Measurements from ENCODE around the gene MET. TPM values are rescaled to one million over a fixed set of nuclear protein-coding genes. Genes with fewer than 3 reads are reported as not detected.

Gene MET
- polyA plus RNA-seq, 1 donor = 10.6 TPM

- no CpG with 5 or more reads among the region's 1 CpG for WGBS (ENCODE audit: insufficient coverage, low lambda C conversion rate)
Measured at GRCh38 chr7:116842371-116842770, 170.4 kb downstream of the MET start.

DNA sequence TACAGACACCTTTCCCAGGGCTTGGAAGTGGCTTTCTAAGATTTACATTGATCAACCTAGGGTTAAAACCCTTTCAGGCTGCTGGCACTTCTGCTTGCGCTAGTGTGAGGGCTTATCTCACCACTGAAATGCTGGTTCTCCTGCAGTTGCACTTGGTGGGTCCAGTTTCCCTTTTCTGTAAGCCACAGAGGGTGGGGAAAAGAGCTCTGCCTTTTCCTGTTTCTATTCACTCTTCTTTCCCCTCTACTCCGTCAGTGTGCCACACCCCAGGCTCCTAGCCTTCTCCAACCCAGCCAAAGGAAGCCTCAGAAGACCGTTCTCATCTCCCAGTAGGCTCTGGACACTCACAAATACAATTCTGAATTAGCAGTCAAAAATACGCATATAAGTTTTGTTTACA lies 171.4 kb downstream of the MET start:
- DNase-seq = no peak
- Histone ChIP-seq H3K36me3 (ENCODE audit: control insufficient read depth, insufficient read depth, low read length) (no peaks in the 10 kb centered on the region), H3K9me3 (ENCODE audit: control insufficient read depth, low read depth, low read length) (no peaks in the 10 kb centered on the region), H3K4me1 (ENCODE audit: control insufficient read depth, insufficient read depth, low read length) (no peaks in the 10 kb centered on the region), H3K4me3 (ENCODE audit: low read length) (no peak overlapping the region), H3K27me3 (ENCODE audit: control insufficient read depth, insufficient read depth, low read length) (no peaks in the 10 kb centered on the region), H3K27ac (ENCODE audit: low read length) (no peak overlapping the region)
- WGBS (ENCODE audit: insufficient coverage, low lambda C conversion rate) = 92% methylated on average over 2 of the region's 4 CpGs

More at GRCh38 chr7:116842371-116842770, 170.4 kb downstream of the MET start:
- Histone ChIP-seq H3K4me3 (ENCODE audit: low read length) (no peak overlapping the region), H3K36me3 (ENCODE audit: control insufficient read depth, insufficient read depth, low read length) (no peaks in the 10 kb centered on the region), H3K9me3 (ENCODE audit: control insufficient read depth, low read depth, low read length) (no peaks in the 10 kb centered on the region), H3K4me1 (ENCODE audit: control insufficient read depth, insufficient read depth, low read length) (no peaks in the 10 kb centered on the region), H3K27ac (ENCODE audit: low read length) (no peak overlapping the region), H3K27me3 (ENCODE audit: control insufficient read depth, insufficient read depth, low read length) (no peaks in the 10 kb centered on the region)
- no peak for DNase-seq

Other genes starting within 250 kb of the MET start
- gene CAV2, start 172.5 kb upstream of the MET start, polyA plus RNA-seq = 50.1 TPM
- gene CAV1, start 147.2 kb upstream of the MET start, polyA plus RNA-seq = 100 TPM
- 125 TPM for gene CAPZA2, start 190.4 kb downstream of the MET start, polyA plus RNA-seq